Right ventricle myocardium superior (tissue), 1 donor: ENCODE measurements around the gene MNX1. TPM values are rescaled to one million over a fixed set of nuclear protein-coding genes. Genes with fewer than 3 reads are reported as not detected.

Experiments
- ATAC-seq: fragments of 200-7000 bp; cut with Tn5 transposase; one replicate; pipeline ENCODE4 v1.9.1; 2020; ENCODE audit warnings: mild to moderate bottlenecking; ENCODE audit not compliant: poor library complexity
- DNase-seq: peaks from one replicate; pipeline ENCODE4 v3.0.0-alpha.2; 2020
- intact Hi-C: fragments of 100-400 bp; cut with DNase I; formaldehyde crosslinking; loops from one replicate; pipeline ENCODE4 v1.11.2; 2022
- total RNA-seq: library from RNA; stranded (reverse); fragmentation: NEBNext Ultra II Directional; extraction: Animal tissue kit (Norgen Biotek cat#: 25700); gene quantifications from one replicate; pipeline ENCODE4 v1.2.1, GENCODE V29; 2021
- donor health status: DM: no; HTN: yes; CAD: no; lungs with severe emphysema.

MNX1 gene
- total RNA-seq, 1 donor from 2014 or later, result not detected

DNA sequence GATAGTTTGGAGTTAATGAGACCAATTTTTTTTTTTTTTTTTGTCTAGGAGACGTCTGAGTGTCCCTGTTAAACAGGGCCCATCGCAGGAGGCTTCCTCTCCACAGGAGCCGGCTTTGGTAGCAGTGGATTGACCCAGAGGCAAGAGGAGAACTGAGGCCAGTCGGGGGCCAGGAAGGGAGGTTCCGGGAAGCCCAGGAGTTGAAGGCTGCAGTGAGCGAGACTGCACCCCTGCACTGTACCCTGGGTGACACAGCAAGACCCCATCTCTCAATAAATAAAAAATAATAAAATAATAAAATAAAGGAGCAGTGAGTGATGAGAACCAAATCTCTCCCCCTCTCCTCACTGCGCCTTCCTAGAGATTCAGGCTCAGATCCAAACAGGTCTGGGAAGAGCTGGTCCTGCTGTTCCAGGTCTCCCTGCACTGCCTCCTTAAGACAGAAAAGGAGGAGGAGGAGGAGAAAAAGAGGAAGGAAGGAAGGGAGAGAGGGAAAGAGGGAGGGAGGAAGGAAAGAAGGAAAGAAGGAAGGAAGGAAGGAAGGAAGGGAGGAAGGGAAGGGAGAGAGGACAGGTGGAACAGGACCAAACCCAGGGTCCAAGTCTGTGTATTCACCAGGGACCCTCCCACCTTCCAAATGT, 3.5 kb downstream of the MNX1 start:
- ATAC-seq (no peak), DNase-seq (no peak)
- intact Hi-C loops, result no loop called here

DNA sequence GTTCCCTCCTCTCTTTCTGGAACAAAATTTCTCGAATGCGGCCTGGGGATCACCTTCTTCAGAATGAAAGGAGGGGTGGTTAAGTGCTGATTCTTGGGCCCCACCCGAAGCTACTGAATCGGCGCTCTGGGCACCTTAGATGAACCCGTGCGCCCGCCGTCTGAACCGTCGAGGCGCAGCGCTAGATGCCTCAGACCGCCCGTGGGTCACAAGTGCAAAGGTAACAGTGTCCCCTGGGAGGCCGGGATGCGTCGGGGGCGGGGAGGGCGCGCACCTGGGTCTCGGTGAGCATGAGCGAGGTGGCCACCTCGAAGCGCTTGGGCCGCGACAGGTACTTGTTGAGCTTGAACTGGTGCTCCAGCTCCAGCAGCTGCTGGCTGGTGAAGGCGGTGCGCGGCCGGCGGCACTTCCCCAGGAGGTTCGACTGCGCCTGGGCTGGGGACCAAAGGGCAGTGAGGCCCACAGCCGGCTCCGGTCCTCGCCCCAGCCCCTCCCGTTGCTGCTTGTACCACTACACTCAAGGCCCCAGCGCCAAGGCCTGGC, 4.2 kb downstream of the MNX1 start:
- ATAC-seq, result no peak
- intact Hi-C loops, result no loop called here
- DNase-seq, result no peak

DNA sequence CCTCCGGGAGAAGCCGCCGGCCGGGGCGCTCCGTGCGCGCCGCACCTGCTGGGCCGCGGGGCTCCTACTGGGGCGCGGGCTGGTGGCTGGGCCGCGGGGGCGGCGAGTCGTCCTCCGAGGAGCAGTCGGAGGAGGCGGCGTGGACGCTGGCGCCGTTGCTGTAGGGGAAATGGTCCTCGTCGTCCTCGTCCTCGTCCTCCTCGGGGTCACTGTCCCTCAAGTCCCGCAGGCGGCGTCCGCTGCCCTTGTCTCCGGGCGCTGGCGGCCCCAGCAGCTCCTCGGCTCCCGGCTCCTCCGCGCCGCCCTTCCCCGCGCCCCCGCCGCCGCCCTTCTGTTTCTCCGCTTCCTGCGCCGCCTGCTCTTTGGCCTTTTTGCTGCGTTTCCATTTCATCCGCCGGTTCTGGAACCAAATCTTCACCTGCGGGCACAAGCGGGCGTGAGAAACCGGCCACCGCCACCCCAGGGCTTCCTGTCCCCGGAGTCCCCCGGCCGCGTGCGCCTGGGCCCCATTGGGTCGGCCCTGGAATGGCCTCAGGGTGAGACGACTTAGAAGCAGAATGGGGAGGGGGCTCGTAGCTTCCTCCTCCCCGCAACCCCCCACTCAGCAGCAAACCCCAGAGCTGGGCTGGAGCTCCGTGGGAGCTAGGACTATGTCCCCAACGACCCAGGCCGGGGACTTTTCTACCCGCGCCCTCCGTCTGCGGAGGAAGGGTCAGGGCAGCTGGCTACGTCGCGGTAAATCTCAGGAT, 4.8 kb downstream of the MNX1 start:
- intact Hi-C loops, result no loop called here
- DNase-seq (no peak), ATAC-seq (no peak)

DNA sequence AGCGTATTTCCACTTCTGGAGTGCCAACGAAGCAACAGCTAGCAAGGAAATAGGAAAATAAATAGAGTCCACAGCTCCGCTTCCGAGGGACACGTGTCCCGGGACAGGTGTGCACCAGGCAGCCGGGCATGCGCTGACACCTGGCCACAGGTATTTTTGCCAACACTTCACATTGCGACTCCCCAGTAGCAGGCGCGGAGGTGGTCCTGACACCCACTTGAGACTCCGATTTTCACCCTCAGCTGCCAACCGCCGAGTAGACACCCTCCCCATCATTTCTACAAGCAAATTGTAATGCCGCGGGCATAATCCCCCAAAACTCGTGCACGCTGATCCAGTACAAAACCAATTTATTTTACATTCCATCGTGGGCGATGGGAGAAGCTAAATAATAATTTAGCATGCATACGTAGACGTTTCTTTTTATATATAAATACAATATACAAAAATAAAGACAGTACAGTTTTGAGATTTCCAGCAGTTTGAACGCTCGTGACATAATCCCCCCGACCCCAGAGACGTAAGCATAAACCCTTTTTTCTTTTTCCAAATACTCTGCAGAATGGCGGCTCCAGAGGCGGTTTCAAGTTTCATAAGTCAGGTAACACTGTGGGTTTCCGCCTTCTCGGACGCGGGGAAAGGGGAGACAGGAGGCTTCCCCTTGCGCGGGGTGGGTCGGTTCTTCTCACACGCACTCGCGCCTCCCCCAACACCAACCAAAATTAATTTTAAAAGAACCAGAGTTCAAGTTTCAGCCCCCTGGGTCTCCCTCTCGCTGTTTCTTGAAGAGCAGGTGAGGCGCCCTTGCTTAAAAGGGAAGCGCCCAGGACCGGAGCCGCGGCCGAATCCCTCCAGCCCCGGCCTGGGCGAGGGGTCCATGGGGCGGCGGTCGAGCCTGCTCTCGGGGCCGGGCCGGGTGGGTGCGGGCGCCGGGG, 5.7 kb downstream of the MNX1 start:
- DNase-seq, result no peak
- no peak for ATAC-seq
- intact Hi-C loops, result no loop called here

DNA sequence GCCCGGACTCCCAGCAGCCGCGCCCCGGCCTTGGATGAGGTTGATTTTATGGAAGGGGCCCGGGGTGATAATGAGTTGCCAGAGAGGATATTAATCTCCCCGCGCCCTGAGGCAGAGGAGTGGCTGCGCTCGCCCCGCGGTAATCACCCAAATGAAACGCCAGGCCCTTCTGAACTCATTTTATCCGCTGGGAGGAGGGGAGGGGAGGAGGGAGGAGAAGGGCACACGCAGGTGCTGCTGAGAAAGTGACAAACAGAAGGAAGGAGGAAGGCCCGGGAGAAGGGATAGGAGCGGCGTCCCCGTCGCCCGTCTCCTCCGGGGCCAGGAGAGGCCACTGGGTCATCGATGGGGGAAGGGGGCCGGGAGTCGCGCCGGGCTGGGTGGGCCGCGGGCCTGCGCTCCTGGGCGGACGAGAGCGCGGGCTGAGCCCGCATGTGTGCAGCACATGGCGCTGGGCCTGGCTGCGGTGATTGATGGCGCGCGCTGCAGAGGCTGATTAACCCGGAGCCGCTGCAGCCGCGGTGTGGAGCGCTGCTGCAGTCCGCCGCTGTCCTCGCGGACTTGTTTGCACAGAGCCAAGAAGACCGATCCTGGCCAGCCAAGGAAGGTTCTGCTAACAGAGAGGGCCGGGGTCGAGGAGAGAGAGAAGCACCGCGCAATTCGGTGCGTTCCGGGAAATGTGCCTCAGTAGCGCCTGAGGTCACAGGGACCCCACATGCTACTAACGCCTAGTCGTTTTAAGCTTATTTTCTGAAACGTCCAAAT, 6.5 kb downstream of the MNX1 start:
- no peak for DNase-seq
- intact Hi-C loops, result no loop called here
- ATAC-seq, result no peak

DNA sequence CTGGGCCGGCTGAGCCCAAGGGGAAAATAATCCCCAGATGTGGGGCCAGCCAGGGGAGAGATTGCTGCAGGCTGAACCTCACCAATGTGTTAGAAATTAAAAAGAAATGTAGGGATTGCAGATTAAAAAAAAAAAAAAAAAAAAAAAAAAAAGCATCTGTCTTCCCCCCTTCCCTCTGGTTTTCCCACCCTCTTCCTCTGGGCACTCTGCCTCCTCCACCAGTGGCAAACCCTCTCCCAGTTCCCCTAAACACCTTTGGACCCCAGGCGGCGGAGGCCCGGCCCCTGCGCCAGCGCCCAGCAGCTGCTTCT, 7.1 kb downstream of the MNX1 start:
- DNase-seq (no peak), ATAC-seq (no peak)
- intact Hi-C loops, result no loop called here

DNA sequence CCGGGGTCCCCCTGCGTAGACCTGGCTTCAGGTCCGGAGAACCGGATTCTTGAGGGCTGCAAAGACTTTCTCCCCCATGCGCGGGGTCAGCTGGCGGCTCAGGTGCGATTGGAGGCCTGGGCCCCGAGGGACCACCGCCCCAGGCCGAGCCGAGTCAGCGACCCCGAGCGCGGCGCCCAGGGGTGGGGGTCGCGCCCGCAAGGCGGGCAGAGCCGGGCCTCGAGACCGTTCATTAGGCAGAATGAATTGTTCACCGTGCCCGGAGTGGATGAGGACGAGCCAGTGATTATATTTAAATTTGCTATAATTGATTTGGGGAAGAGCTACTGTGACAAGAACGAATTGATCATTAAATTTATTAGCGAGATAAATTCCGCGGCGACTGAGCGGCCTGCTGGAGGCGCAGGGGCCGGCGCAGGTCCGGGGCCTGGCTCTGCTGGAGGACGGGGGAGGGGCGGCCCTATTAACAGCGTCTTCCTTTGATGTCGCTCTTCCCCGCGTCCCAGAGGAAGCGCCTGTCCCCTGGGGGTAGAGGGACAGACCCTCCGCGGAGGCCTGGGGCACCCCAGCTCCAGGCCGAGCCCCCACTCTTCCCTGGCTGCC, 7.5 kb downstream of the MNX1 start:
- intact Hi-C loops, result no loop called here
- no peak for DNase-seq

DNA sequence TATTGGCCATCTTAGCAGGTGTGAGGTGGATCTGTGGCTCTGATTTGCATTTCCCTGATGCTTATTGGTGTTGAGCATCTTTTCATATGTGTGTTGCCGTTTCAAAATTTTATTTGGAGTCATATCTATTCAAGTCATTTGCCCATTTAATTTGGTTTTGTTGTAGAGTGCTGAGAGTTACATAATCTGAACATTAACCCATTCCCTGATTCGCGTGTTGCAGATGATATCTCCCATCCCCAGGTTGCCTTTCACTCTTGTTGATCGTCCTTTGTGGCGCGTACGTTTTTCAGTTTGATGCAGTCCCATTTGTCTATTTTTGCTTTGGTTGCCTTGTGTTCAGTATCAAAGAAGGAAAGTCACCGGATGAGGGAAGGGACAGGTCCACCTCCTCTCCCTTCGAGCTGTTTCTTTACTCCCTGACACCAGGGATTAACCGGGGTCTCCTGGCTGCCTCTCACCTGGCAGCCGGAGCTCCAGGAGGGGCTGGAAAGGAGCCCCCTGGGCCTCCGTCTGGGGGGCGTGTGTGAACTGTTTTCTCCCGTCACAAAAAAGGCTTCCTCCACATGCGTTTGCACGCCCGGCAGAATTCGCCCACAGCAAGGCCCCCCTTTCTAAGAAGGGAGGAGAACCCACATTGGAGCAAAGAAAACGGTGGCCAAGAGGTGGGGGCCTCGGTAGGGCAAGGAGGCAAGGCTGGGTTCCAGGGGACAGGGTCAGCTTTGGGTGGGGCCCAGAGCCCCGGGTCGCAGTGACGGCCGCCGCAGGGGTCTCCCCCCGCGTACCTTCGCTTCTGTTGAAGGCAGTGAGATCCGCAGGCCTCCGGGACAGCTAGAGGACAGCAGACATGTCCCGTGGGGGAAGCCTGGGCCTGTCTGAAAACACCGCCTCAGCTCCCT, 8.3 kb downstream of the MNX1 start:
- intact Hi-C loops, result no loop called here
- DNase-seq (no peak), ATAC-seq (no peak)

More for the DNA sequence above, 7.5 kb downstream of the MNX1 start:
- ATAC-seq, result no peak

DNA sequence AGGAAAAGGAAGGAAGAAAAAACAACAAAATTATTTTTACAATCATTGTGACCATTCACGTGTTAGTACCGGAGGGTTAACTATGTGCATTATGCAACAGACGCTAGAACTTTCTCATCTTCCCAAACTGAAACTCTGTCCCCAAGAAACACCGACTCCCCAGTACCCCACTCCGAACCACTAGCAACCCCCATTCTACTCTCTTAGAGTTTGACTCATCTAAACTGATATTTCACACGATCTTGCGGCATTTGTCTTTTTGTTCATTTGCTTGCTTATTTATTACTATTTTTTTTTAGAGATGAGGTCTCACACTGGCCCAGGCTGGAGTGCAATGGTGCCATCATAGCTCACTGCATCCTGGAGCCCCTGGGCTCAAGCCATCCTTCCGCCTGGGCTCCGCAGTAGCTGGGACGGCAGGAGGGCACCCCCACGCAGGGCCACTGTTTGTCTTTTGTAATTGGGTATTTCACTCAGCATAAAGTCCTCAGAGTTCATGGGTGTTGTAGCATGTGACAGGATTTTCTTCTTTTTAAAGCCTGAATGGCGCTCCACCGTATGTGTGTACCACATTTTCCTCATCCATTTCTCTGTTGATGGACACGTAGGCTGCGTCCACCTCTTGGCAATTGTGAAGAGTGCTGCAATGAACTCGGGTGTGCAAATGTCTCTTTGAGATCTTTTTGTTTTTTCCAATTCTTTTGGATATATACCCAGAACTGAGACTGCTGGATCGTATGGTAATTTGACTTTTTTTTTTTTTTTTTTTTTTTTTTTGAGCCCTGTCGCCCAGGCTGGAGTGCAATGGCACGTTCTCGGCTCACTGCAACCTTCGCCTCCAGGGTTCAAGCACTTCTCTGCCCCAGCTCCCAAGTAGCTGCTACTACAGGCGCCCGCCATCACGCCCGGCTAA, 9.5 kb downstream of the MNX1 start:
- DNase-seq, result no peak
- intact Hi-C loops, result no loop called here
- ATAC-seq, result no peak

DNA sequence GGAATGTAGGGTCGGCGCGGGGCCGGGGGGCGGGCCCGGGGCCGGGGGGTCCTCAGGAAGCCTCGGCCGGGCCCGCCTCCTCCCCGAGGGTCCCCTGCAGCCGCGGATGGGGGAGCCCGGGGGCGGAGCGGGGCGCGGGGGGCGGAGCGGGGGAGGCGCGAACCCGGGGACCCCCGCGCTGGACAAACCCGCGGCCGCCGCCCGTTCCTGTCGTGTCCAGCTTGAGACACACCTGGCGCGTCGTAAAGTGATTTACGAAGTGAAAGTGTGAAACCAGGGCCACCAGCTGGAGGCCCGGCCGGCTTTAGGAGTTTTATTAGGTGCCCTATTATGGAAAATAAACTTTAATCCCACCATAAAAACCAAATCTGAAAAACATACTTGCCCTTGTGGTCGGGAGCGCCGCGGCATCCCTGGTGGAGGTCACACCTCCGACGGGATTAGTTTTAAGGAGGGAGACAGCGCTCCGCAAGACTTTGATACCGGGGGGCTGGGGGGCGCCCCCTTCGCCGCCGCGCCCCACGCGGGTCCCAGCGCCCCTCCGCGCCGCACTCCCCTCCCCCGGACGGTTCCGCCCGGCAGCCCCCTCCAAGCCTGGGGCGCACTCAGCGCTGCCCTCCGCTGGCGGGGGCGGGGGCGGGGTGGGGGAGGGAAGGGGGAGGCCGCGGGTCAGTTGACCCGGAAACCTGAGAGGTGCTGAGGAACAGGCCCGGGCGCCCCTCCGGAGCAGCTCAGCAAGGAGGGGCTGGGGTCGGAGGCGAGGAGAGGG, 10.3 kb downstream of the MNX1 start:
- intact Hi-C loops, result no loop called here
- ATAC-seq (no peak), DNase-seq (no peak)

DNA sequence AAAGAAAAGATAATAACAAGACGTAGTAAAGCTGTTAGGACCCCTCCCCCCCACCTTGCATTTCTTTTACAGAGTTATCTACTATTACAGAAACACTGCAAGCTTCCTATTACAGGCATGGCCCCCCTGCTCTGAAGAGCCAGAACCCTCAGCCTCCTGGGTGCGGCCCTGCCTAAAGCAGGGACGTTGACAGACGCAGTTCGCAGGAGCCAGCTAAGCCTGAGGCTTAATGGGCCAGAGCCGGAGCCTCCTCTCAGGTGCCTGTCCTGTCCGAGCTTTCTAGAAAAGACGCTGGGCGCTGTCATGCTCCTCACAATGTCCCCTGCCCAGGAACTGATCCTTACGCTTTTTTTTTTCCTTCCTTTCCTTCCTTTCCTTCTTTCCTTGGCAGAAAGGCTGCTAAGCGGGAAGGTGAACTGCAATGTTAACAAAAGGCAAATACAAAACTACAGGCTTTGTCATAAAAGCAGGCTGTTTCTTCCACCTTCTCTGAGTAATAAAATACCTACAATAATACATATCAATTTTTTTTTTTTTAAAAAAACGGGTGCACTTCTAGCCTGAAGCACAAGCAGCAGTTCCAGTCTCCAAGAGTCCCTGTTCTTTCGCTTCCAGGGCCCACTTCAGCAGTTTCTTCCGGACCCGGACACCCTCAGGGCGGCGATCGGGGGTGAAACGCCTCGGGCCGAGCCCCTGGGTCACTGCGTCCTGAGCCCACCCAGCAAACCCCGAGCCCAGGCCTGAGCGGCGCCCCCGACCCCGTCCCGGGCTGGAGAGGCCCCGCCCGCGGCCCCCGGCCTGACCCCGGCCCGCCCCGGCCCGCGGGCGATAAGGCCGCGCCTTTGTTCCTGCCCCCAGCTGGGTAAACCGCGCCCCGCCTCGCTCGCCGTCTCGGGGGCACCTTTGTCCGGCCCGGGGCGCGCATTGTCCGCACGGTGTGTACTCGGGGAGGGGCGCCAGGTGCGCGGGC, 11.2 kb downstream of the MNX1 start:
- intact Hi-C loops, result no loop called here
- ATAC-seq (no peak), DNase-seq (no peak)

DNA sequence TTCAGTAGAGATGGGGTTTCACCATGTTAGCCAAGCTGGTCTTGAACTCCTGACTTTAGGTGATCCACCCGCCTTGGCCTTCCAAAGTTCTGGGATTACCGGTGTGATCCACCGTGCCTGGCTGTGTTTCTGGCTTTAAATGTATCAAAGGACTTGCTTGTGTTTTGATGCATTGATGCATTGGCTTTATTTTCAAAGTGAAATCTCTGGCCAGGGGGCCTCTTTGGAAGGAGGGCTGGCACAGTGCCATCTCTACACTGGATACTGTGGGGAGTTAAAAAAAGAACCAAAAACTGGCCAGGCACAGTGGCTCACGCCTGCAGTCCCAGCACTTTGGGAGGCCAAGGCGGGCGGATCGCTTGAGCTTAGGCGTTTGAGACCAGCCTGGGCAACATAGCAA, 16.0 kb downstream of the MNX1 start:
- ATAC-seq (no peak), DNase-seq (no peak)
- intact Hi-C loops, result no loop called here

DNA sequence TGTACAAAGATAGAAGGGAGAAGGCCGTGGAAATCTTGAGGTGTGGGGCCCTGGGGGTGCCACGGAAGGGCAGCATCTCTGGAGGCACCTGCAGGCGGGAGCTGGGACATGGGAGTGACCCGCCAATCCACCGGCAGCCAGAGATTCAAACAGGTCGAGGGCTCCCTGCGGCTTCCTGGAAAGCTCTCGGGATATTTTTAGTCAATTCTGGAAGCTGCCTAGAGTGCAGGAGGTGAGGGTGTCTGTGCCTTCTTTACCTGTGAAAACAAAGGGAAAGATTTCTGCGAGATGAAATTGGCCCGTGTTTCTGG, 16.6 kb downstream of the MNX1 start:
- DNase-seq (no peak), ATAC-seq (no peak)
- intact Hi-C loops, result no loop called here

DNA sequence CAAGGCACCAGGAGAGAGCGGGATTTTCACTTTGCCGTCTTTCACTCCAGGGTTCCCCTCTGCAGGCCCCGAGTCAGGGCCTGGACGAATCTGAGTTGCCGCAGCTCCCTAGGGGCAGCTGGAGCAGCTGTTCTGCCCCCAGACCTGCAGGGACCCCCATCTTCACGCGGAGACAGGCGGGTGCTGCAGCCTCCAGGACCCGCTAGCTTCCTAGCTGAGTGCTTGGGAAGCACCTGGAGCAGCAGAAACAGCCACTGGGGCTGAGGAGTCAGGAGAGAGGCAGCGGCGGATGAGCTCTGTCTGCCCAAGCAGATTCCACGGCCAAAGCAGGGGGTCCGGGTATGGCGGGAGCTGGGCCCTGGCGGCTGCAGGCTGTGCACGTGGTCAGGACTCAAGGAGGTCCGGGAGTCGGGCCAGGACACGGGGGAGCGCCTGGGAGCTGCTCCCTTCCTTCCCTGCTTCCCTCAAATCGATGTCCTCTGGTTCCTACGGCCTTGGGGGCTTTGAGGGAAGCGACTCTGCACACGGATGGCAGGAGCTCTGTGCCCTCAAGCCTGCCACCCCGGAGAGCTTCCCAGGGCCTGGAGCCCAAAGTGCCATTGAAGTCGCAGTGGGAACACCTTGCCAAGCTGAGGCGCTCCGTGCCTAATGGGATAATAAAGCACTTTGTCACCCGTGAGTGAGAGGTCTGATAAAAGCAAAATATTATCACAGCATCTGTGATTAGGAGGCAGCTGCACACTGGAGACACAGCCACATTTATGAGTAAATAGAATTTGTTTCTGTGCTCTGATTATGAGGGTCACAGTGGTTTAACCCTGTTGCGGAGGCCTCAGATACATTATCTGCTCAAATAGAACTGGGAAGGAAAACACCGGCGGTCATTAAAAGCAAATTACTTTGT, 17.2 kb downstream of the MNX1 start:
- peak; percentile 61 for DNase-seq
- intact Hi-C loops, result no loop called here
- ATAC-seq, result peak; percentile 73
